NCI-H2196 (cell line): ENCODE data around the gene CTRB1.

Experiments used
- DNase-seq: peaks from one replicate; lab custom pipeline; 2025; ENCODE audit not compliant: unreplicated experiment; lab: John Stamatoyannopoulos, UW

CTRB1 gene

DNA sequence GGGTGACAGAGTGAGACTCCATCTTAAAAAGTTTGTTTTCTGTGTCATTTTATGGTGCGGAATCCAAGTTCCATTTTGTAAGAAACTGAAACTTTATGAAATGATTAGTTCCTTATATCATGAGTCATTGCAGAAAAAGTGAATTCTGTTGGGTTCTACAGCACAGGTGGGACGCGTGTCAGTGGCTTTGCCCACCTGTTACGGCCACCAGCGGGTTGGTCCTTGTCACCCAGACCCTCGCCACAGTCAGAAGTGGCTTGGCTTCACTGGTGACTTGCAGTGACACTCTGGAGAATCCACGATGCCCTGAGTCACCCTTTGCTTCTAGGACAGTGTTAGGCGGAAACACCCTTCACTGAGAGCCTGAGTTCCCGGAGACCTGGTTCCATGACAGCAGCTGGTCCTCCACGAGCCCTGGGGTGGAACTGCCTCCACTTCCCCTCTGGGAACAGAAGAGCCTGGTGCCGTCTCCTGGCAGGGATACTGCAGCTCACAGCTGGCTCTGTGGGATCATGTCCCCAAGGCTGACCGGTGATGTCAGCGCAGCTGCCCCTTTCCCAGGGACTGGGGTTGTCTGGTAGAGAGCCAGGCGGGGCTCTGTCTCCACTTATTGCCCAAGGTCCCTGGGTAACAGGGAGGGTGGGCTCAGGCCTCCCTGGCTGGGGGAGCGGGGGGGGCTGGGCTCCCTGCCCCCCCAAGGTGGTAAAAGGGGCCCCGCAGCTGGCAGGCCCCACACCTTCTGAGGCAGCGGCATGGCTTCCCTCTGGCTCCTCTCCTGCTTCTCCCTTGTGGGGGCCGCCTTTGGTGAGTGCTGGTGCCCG is at the start of gene CTRB1:
Gene CTRB1, plus strand, starts transcription at position 733 of the 821 bp plus-strand sequence. Its CDS starts 20 bp downstream, at position 753.
- no peak for DNase-seq

DNA sequence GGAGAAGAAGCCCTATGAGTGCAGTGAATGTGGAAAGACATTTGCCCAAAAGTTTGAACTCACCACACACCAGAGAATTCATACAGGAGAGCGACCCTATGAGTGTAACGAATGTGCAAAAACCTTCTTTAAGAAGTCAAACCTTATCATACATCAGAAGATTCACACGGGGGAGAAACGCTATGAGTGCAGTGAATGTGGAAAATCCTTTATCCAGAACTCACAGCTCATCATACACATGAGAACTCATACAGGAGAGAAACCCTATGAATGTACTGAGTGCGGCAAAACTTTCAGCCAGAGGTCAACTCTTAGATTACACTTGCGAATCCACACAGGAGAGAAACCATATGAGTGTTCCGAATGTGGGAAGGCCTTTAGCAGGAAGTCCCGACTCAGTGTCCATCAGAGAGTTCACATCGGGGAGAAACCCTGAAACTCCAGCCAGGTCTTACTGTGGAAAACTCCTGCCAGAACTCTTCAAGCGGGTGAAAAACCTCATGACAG is 48.8 kb upstream of the CTRB1 start:
- DNase-seq: no peak

DNA sequence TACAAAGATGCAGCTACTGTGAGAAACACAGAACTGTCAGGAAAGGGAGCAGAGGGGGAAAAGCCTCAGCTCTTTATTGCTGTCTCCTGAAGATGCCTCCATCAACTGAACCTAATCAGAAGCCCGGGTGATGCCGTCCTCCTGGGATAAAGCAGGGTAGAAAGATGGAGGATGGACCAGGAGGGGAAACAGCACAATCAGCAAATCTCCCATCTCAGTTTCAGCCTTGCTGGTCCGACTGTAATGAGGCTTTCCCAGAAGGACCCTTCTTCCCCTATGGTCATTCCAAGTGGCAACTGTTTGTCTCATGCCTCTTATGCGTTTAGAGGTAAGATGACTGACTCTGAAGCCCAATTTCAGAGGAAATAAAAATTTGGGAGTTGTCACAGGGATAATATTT is 46.2 kb upstream of the CTRB1 start:
- no peak for DNase-seq

DNA sequence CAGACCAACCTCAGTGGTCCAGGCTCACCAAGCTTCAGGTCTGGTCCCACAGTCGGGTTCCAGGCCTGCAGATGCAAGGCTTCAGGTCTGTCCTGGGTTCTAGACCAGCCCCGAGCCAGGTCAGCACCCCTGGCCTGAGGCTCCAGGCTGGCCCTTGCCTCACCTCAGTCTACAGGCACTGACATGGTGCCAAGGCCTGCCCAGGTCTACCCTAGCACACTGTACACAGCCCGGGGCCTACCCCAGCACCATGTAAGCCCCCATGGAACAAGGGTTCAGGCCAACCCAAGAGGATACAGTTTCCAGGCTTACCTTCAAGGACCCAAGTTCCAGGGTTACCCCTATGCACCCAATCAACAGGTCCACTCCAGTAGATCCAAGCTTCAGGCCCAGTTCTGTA is 43.7 kb upstream of the CTRB1 start:
- DNase-seq: no peak

DNA sequence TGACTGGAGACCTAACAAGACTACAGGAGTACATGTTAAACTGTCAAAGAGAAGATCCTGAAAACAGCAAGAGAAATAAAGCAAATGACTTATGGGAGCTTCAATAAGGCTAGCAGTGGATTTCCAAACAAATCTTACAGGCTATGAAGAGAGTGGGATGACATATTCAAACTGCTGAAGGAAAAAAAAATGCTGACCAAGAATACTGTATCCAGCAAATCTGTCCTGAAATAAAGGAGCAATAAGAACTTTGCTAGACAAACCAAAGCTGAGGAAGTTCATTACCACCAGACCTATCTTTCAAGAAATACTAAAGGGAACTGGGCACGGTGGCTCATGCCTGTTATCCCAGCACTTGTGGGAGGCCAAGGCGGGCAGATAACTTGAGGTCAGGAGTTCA is 41.9 kb upstream of the CTRB1 start:
- no peak for DNase-seq

DNA sequence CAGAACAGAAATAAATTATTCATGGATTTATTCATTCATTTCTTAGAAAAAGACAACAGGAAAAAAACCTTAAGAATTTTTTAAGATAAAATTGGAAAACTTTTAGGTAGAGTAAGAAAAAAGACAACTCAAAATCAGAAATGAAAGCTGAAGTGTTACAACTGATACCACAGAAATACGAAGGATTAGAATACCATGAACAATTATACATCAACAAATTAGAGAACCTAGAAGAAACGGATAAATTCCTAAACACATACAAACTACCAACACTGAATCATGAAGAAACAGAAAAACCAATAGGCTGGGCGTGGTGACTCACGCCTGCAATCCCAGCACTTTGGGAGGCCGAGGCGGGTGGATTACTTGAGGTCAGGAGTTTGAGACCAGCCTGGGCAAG is 39.6 kb upstream of the CTRB1 start:
- DNase-seq: no peak

DNA sequence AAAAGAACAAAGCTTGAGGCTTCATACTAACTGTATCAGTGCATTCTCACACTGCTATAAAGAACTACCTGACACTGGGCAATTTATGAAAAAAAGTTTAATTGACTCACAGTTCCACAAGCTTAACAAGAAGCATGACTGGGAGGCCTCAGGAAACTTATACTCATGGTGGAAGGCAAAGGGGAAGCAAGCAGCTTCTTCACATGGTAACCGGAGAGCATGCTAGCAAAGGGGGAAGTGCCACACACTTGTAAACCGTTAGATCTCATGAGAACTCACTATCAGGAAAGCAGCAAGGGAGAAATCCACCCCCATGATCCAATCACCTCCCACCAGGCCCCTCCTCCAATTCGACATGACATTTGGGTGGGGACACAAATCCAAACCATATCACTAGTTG is 37.2 kb upstream of the CTRB1 start:
- no peak for DNase-seq

DNA sequence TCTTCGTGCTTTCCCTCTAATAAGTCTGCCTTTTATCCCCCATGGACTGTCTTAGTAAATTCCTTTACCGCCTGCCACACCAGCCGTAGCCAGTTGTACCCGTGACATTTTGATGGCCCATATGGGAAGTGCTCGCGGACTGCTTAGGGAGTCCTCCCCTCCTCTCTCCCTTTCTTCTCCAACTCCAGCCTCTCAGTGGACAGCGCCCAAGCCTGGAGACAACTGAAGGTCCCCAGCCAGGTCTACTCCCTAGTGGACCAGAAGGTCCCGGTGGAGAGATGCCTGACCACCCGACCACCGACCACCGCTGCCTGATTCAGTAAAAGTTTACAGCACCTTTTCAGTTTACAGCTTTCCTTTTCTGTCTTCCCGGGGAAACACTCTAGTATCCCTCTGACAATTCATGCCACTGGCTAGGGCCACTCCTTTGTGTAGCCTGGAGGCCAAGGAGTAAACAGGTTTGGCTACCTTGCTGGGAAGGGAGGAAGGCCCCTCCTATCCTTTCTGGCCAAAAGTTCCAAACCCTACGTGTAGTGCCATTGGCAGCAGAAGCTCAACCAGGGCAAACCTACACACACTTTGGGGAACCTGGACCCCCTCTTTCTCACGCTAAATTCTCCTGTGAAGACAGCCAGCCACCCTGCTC is 29.8 kb upstream of the CTRB1 start:
- DNase-seq: no peak

DNA sequence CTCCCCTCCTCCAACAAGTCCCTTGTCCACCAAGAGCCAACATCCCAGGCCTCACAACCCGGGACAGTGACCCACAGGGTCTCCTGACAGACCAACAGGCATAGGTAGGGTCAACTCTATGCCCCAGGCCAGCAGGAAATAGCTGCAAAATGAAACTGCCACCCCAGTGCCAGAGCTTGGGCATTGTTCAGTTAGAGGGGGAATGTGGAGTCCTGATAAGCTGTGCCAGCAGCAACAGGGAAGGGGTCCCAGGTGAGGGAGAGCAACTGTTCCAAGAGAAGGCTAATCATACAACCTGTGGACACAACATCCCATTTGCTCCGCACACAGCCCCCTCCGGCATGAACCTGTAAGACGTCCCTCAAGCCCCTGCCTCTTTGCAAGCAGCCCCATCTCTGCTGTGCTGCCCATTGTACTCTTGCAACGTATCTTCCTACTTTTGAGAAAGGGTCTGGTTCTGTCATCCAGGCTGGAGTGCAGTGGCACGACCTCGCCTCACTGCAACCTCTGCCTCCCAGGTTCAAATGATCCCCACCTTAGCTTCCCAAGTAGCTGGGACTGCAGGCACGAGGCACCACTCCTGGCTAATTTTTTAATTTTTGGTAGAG is 29.0 kb upstream of the CTRB1 start:
- no peak for DNase-seq

DNA sequence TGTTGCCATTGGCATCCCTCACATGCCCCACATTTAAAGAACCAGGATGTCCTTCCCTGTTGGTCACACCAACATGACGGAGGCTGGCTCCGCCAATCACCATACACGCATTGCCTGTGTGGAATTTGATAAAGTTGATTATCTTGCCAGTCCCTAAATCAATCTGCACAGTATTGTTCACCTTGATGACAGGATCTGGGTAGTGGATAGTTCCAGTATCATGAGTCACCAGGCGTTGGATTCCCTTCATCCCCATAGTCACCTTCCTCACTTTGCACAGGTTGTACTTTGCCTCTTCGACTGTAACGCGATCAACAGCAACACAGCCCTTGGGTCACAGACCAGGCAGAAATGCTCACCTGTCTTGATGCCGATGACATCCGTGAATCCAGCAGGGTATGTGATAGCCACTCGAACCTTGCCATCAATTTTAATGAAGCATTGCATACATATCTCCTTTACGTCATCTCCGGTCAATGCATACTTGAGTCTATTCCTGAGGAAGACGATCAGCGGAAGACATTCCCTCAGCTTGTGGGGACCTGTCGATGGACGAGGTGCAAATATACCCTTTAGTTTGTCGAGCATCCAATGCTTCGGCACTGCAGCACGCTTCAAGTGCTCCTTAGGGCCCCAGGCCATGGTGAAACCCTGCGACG is 26.1 kb upstream of the CTRB1 start:
- DNase-seq: no peak

DNA sequence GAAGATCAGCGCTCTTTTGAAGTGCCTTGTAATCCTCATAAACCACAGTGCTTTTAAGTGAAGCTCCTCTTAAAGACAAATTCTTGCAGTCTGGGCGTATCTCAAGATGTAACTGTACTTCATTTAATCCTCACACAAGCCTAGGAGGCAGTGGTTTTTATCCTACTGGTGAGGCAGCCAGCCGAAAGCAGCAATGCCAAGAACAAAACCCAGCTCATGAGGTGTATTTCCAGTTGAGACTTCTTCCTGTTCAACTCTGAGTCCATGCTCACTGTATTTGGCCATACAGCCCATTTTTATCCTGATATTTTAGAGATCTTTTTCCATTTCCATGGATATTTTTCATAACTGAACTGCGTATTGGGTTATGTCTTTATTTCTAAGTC is 25.5 kb upstream of the CTRB1 start:
- DNase-seq: no peak

DNA sequence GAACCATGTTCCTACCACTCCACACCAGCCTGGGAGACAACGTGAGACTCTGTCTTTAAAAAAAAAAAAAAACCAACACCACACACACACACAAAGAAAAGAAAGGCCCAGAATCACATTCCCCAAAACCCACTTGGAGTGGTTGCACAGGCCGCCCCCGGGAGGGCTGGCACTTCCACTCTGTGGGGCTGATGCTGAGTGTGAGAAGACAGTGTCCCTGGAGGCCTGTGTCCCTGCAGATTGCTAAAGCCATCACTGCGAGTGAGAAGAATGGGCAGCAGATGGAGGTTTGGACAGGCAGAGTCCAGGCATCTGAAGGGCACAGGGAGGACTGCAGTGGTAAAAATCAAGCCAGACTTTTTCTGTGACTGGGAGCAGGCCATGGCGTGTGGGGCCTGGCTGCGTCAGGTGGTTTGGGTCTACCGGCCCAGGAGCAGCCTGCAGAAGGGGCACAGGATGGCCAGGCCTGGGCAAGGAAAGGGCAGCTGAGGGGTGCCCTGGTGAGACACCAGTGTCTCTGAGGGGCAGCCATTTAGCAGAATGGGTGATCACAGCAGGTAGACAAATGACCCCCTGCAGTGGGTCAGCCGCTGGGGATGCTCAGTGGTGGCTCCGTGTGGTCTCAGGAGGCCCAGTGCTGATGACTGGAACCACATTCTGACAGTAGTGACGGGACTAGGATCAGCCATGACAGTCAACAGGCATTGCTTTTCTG is 24.9 kb upstream of the CTRB1 start:
- DNase-seq: no peak

DNA sequence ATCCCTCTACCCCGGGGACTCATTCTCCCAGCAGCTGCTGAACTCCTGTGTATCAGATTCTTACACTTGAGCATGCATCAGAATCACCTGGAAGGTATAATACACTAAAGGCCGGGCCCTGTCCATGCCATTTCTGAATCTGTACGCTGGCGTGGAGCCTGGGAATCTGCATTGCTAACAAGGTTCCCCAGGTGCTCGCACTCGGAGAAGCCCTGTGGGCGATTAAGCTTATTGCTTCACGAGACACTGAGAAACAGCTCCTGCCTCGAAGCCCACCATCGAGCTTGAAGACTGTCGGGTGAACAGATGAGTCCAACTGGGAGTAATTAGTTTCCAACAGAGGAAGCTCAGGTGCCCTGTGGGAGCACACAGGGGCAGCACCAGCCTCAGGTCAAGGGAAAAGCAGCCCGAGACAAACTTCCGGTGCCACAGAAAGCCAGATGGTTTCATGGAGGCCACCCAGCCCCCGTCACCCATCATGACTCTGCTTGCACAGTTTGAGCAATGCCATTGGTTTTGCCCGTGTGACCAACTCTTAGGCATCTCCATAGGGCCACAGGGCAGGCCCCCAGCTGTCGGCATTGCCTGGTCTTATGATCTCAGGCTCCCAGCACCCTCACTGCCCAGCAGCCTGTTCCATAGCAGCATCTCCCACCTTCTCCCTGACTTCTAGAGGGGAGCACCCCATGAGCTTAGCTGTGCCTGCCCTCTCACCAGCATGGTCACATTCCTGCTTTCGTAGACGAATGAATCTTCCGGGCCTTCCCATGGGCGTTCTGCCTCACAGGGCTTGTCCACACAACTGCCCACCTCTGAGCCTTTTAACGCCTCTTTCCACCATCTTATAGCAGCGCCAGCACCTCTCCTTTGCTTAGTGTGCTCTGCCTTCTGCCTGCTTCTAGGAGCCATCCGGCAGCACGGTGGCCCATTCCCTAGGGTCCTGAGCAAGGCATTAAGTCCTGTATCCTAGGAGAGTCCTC is 22.7 kb upstream of the CTRB1 start:
- DNase-seq: no peak

DNA sequence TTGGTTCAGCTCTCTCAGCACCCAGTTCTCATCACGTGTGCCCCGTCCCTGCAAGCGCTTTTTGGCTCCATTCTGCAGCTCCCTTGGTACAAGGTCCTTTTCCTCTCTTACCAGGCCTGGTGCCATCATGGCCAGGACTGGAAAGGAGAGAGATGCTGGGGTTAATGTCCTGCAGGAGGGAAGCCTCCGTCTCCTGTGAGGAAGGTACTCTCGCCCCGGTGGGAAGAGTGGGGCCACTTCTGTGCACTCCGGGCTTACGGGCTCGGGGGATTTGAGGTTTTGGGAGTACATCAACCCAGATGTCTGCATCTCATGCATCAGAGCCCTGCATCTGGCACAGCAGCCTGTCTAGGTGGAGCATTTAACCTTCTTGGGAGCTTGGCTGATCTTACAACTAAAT is 22.0 kb upstream of the CTRB1 start:
- DNase-seq: no peak

DNA sequence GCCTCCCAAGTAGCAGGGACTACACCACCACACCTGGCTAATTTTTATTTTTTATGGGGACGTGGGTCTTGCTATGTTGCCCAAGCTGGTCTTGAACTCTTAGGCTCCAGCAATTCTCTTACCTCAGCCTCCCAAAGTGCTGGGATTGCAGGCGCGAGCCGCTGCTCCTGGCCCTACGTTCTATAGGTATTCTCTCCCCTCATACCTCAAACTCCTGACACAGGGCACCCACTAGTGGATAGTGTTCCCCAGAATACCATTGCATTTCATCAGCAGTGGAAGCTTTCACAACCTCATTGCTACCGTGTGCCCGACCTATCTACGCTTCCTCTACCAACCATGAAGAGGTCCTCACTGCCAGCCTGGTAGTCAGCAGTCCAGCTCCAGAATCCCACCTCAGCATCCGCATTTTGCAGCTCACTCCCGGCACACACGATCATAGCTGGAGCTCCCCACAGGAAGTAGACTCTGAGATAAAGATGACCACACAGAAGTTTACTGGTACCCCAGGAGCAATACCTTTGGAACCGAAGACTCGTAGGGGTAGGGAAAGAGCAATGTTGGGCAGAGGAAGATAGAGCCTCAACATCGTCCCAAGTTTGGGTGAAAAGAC is 21.2 kb upstream of the CTRB1 start:
- DNase-seq: no peak

DNA sequence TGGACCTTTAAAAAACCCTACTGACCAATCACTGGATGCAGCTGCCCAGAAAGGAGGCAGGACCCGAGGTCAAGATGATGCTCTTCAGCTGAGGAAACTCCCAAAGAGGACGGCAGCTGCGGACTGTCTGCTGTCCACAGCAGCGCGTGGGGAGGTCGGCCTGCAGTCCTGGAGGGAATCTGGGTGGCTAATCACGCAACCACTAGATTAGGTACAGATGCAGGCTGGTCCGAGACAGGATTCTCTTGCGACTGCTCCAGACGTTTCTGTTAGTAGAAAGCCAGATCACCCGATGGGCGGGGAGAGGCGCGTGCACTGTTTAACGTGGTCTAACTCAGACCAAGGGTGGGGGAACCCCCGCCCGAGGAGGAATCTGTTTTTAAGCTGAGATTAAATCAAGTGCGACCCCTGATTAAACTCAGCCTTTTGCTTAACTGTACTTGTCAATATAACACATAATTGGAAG is 20.6 kb upstream of the CTRB1 start:
- no peak for DNase-seq

DNA sequence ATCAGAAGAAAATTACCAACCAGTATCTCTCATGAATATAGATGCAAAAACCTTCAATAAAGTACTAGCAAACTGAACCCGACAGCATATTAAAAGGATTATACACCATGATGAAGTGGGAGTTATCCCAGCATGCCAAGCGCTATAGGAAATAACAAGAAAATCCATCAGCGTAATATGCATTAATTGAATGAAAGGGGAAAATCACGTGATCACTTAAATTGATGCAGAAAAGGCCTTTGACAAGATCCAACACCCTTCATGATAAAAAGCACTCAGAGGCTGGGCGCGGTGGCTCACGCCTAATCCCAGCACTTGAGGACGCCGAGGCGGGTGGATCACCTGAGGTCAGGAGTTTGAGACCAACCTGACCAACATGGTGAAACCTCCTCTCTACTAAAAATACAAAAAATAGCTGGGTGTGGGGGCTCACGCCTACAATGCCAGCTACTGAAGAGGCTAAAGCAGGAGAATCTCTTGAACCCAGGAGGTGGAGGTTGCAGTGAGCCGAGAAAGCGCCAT is 16.7 kb upstream of the CTRB1 start:
- no peak for DNase-seq

DNA sequence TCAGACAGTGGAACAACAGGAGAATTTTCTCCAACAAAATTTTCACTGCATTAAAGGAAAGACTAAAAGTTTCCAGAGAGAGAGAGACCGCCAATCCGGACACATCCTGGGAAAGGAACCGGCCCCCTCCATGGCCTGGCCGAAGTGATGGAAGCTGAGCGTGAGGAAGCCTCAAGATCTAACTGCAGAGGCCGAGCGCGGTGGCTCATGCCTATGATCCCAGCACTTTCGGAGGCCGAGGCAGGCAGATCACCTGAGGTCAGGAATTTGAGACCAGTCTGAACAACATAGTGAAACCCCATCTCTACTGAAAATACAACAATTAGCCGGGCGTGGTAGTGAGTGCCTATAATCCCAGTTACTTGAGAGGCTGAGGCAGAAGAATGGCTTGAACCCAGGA is 15.7 kb upstream of the CTRB1 start:
- no peak for DNase-seq
